PFSK-1 (cell line): ENCODE data around the gene RAD51B.

ENCODE experiments used
- FOXP2 ChIP-seq: optimal IDR thresholded peaks from 2 replicates; pipeline ENCODE3; 2011; ENCODE audit warnings: borderline replicate concordance, control low read depth, inconsistent platforms; ENCODE audit not compliant: insufficient read depth; ENCODE audit errors: extremely low read length, extremely low read depth
- POLR2AphosphoS5 ChIP-seq: IDR thresholded peaks from 2 replicates; pipeline ENCODE4 v1.6.1; 2012; ENCODE audit warnings: low read depth, mild to moderate bottlenecking, control low read depth, low read length, moderate library complexity
- SIN3A ChIP-seq: IDR thresholded peaks from 2 replicates; pipeline ENCODE4 v1.6.1; 2012; ENCODE audit warnings: mild to moderate bottlenecking, low read length, moderate library complexity, borderline replicate concordance; ENCODE audit not compliant: insufficient read depth
- TAF1 ChIP-seq: IDR thresholded peaks from 2 replicates; pipeline ENCODE4 v1.6.1; 2012; ENCODE audit warnings: low read length, control low read depth, borderline replicate concordance; ENCODE audit not compliant: insufficient read depth

GRCh38 chr14:68730811-68731425 lies 911.3 kb downstream of the RAD51B start:
- no peak for TF ChIP-seq SIN3A
- TF ChIP-seq FOXP2: no peak
- no peak for TF ChIP-seq POLR2AphosphoS5
- no peak for TF ChIP-seq TAF1
